ENCODE results near the gene NXPH4. TPM values are rescaled to one million over a fixed set of nuclear protein-coding genes. Genes with fewer than 3 reads are reported as not detected.

NXPH4 gene
- total and polyA plus RNA-seq, 4 donors, result 0.31 to 1.2 (median 0.46) TPM

GRCh38 chr12:57173089-57173488 lies 43.5 kb upstream of the NXPH4 start:
- no peaks in the 10 kb centered on the region for H3K27me3 ChIP-seq (ENCODE audit: control insufficient read depth in 1 of 2, insufficient read depth in 2 of 2, low read length in 1 of 2)
- intact Hi-C loops (cut with DNase I), result no loop called here
- no peaks in the 10 kb centered on the region for H3K4me1 ChIP-seq (ENCODE audit: control insufficient read depth in 1 of 2, insufficient read depth in 2 of 2, low read length in 2 of 2)
- DNase-seq (no peak), ATAC-seq (ENCODE audit: low FRiP score) (no peak)
- no peak overlapping the region for H3K4me3 ChIP-seq (ENCODE audit: low read length in 2 of 2)
- 62 to 69% methylated on average over 10 to 11 of the region's 11 CpGs for WGBS, 2 donors
- no peaks in the 10 kb centered on the region for H3K9me3 ChIP-seq (ENCODE audit: control insufficient read depth, low read length)
- H3K36me3 ChIP-seq (ENCODE audit: control insufficient read depth in 1 of 2, insufficient read depth in 2 of 2, low read length in 1 of 2), result peaks cover 2 to 10% of the 10 kb centered on the region in 2 donors
- H3K27ac ChIP-seq (ENCODE audit: low read depth in 1 of 2, low read length in 2 of 2), result no peak overlapping the region

GRCh38 chr12:57173683-57174082 lies 42.9 kb upstream of the NXPH4 start:
- WGBS, 2 donors, result 81 to 82% methylated on average over 14 of the region's 14 CpGs
- no peak overlapping the region for H3K4me3 ChIP-seq (ENCODE audit: low read length in 2 of 2)
- peaks cover 0 to 7% of the 10 kb centered on the region in 2 donors for H3K36me3 ChIP-seq (ENCODE audit: control insufficient read depth in 1 of 2, insufficient read depth in 2 of 2, low read length in 1 of 2)
- DNase-seq (no peak), ATAC-seq (ENCODE audit: low FRiP score) (no peak)
- intact Hi-C loops (cut with DNase I), result loop anchor here in 1 of 2 donors (2.0 kb wide), 2 partner anchors 21 to 49 kb away; no protein-coding TSS in a partner anchor
- no peak overlapping the region for H3K27ac ChIP-seq (ENCODE audit: low read depth in 1 of 2, low read length in 2 of 2)
- H3K4me1 ChIP-seq (ENCODE audit: control insufficient read depth in 1 of 2, insufficient read depth in 2 of 2, low read length in 2 of 2), result no peaks in the 10 kb centered on the region
- H3K27me3 ChIP-seq (ENCODE audit: control insufficient read depth in 1 of 2, insufficient read depth in 2 of 2, low read length in 1 of 2), result no peaks in the 10 kb centered on the region
- no peaks in the 10 kb centered on the region for H3K9me3 ChIP-seq (ENCODE audit: control insufficient read depth, low read length)

DNA sequence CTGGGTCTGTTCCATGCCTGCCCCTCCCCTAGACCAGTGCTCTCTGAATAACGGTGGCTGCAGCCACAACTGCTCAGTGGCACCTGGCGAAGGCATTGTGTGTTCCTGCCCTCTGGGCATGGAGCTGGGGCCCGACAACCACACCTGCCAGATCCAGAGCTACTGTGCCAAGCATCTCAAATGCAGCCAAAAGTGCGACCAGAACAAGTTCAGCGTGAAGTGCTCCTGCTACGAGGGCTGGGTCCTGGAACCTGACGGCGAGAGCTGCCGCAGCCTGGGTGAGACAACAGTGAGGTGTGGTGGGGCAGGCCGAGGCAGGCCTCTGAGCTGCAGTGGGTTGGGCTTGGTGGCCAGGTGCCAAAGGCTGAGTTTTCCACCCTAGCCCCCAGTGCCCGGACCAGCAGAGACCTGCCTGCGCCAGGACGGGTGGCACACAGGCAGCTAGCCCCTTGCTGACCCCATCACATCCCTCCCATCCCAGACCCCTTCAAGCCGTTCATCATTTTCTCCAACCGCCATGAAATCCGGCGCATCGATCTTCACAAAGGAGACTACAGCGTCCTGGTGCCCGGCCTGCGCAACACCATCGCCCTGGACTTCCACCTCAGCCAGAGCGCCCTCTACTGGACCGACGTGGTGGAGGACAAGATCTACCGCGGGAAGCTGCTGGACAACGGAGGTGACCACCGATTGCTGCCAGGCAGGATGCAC lies 41.0 kb upstream of the NXPH4 start:
- DNase-seq (peak; percentile 89 to 96), ATAC-seq (ENCODE audit: low FRiP score) (peak; percentile 75)
- Histone ChIP-seq H3K27ac (ENCODE audit: low read depth in 1 of 2, low read length in 2 of 2) (peak overlapping the region in 1 of 2 donors; percentile 9), H3K36me3 (ENCODE audit: control insufficient read depth in 1 of 2, insufficient read depth in 2 of 2, low read length in 1 of 2) (peaks cover 0 to 11% of the 10 kb centered on the region in 2 donors), H3K9me3 (ENCODE audit: control insufficient read depth, low read length) (no peaks in the 10 kb centered on the region), H3K4me1 (ENCODE audit: control insufficient read depth in 1 of 2, insufficient read depth in 2 of 2, low read length in 2 of 2) (no peaks in the 10 kb centered on the region), H3K27me3 (ENCODE audit: control insufficient read depth in 1 of 2, insufficient read depth in 2 of 2, low read length in 1 of 2) (no peaks in the 10 kb centered on the region), H3K4me3 (ENCODE audit: low read length in 2 of 2) (no peak overlapping the region)
- intact Hi-C loops (cut with DNase I), result loop anchor here (2.0 kb wide), 2 partner anchors 23 to 51 kb away; no protein-coding TSS in a partner anchor
- WGBS, 2 donors, result 22 to 23% methylated on average over 29 of the region's 29 CpGs

GRCh38 chr12:57176139-57176477 lies 40.5 kb upstream of the NXPH4 start:
- Histone ChIP-seq H3K27me3 (ENCODE audit: control insufficient read depth in 1 of 2, insufficient read depth in 2 of 2, low read length in 1 of 2) (no peaks in the 10 kb centered on the region), H3K4me3 (ENCODE audit: low read length in 2 of 2) (no peak overlapping the region), H3K4me1 (ENCODE audit: control insufficient read depth in 1 of 2, insufficient read depth in 2 of 2, low read length in 2 of 2) (no peaks in the 10 kb centered on the region), H3K9me3 (ENCODE audit: control insufficient read depth, low read length) (no peaks in the 10 kb centered on the region), H3K36me3 (ENCODE audit: control insufficient read depth in 1 of 2, insufficient read depth in 2 of 2, low read length in 1 of 2) (peaks cover 0 to 11% of the 10 kb centered on the region in 2 donors), H3K27ac (ENCODE audit: low read depth in 1 of 2, low read length in 2 of 2) (no peak overlapping the region)
- DNase-seq, result no peak
- WGBS, 2 donors, result 89% methylated on average over 9 of the region's 9 CpGs
- ATAC-seq (ENCODE audit: low FRiP score), result no peak
- intact Hi-C loops (cut with DNase I), result loop anchor here in 1 of 2 donors (2.0 kb wide), 1 partner anchor 51 kb away; no protein-coding TSS in a partner anchor

- Histone ChIP-seq H3K9me3 (ENCODE audit: control insufficient read depth, low read length) (no peaks in the 10 kb centered on the region), H3K36me3 (ENCODE audit: control insufficient read depth in 1 of 2, insufficient read depth in 2 of 2, low read length in 1 of 2) (peaks cover 0 to 11% of the 10 kb centered on the region in 2 donors), H3K4me3 (ENCODE audit: low read length in 2 of 2) (no peak overlapping the region), H3K4me1 (ENCODE audit: control insufficient read depth in 1 of 2, insufficient read depth in 2 of 2, low read length in 2 of 2) (no peaks in the 10 kb centered on the region), H3K27me3 (ENCODE audit: control insufficient read depth in 1 of 2, insufficient read depth in 2 of 2, low read length in 1 of 2) (no peaks in the 10 kb centered on the region), H3K27ac (ENCODE audit: low read depth in 1 of 2, low read length in 2 of 2) (no peak overlapping the region)
- DNase-seq, result no peak
- intact Hi-C loops (cut with DNase I), result loop anchor here in 1 of 2 donors (2.0 kb wide), 1 partner anchor 52 kb away; no protein-coding TSS in a partner anchor
- no peak for ATAC-seq (ENCODE audit: low FRiP score)
- WGBS, 2 donors, result 85 to 88% methylated on average over 9 of the region's 9 CpGs
Measured at GRCh38 chr12:57176846-57177245, 39.7 kb upstream of the NXPH4 start.

DNA sequence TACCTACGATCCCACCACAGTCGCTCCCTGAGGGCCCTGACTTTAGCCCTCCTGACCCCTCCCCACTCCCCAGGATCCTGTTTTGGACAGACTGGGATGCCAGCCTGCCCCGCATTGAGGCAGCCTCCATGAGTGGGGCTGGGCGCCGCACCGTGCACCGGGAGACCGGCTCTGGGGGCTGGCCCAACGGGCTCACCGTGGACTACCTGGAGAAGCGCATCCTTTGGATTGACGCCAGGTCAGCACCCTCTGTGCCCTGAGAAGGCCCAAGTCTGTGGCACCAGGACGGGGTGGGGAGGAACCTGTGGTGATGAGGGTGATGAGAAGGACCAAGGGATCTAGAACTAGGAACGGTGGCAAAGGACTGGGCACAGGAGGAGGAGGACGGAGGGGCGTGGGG lies 39.2 kb upstream of the NXPH4 start:
- no peaks in the 10 kb centered on the region for H3K27me3 ChIP-seq (ENCODE audit: control insufficient read depth in 1 of 2, insufficient read depth in 2 of 2, low read length in 1 of 2)
- ATAC-seq (ENCODE audit: low FRiP score) (no peak), DNase-seq (no peak)
- H3K36me3 ChIP-seq (ENCODE audit: control insufficient read depth in 1 of 2, insufficient read depth in 2 of 2, low read length in 1 of 2), result peaks cover 0 to 11% of the 10 kb centered on the region in 2 donors
- 89 to 90% methylated on average over 16 of the region's 16 CpGs for WGBS, 2 donors
- no peak overlapping the region for H3K4me3 ChIP-seq (ENCODE audit: low read length in 2 of 2)
- intact Hi-C loops (cut with DNase I), result loop anchor here in 1 of 2 donors (2.0 kb wide), 1 partner anchor 53 kb away; no protein-coding TSS in a partner anchor
- H3K9me3 ChIP-seq (ENCODE audit: control insufficient read depth, low read length), result no peaks in the 10 kb centered on the region
- no peaks in the 10 kb centered on the region for H3K4me1 ChIP-seq (ENCODE audit: control insufficient read depth in 1 of 2, insufficient read depth in 2 of 2, low read length in 2 of 2)
- H3K27ac ChIP-seq (ENCODE audit: low read depth in 1 of 2, low read length in 2 of 2), result no peak overlapping the region

DNA sequence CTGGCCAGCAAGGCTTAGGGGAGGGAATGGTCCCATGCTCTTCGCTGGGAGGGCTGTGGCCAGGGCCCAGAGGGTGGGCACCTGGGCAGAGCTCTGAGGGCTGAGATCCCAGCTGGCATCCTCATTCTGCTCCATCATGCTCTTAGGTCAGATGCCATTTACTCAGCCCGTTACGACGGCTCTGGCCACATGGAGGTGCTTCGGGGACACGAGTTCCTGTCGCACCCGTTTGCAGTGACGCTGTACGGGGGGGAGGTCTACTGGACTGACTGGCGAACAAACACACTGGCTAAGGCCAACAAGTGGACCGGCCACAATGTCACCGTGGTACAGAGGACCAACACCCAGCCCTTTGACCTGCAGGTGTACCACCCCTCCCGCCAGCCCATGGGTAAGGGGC lies 38.4 kb upstream of the NXPH4 start:
- no peaks in the 10 kb centered on the region for H3K27me3 ChIP-seq (ENCODE audit: control insufficient read depth in 1 of 2, insufficient read depth in 2 of 2, low read length in 1 of 2)
- intact Hi-C loops (cut with DNase I), result no loop called here
- H3K9me3 ChIP-seq (ENCODE audit: control insufficient read depth, low read length), result no peaks in the 10 kb centered on the region
- H3K4me1 ChIP-seq (ENCODE audit: control insufficient read depth in 1 of 2, insufficient read depth in 2 of 2, low read length in 2 of 2), result no peaks in the 10 kb centered on the region
- 83% methylated on average over 14 of the region's 14 CpGs for WGBS, 2 donors
- no peak overlapping the region for H3K4me3 ChIP-seq (ENCODE audit: low read length in 2 of 2)
- ATAC-seq (ENCODE audit: low FRiP score) (no peak), DNase-seq (no peak)
- peaks cover 0 to 11% of the 10 kb centered on the region in 2 donors for H3K36me3 ChIP-seq (ENCODE audit: control insufficient read depth in 1 of 2, insufficient read depth in 2 of 2, low read length in 1 of 2)
- H3K27ac ChIP-seq (ENCODE audit: low read depth in 1 of 2, low read length in 2 of 2), result no peak overlapping the region

DNA sequence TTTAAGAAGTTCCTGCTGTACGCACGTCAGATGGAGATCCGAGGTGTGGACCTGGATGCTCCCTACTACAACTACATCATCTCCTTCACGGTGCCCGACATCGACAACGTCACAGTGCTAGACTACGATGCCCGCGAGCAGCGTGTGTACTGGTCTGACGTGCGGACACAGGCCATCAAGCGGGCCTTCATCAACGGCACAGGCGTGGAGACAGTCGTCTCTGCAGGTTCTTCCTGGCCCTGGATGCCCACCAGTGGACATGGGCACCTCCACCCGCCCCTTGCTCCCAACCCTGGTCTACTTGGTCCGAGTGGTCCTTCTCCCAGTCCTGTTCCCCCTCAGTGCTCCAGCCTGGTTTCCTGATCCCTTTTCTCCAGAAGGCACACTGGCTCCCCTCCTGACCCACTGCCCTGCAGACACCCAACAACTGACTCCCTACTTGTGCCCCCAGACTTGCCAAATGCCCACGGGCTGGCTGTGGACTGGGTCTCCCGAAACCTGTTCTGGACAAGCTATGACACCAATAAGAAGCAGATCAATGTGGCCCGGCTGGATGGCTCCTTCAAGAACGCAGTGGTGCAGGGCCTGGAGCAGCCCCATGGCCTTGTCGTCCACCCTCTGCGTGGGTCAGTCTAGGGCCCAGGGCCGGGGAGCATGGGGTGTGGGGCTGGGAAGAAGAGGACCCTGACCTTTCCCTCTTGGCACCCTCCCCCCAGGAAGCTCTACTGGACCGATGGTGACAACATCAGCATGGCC lies 37.1 kb upstream of the NXPH4 start:
- Histone ChIP-seq H3K4me3 (ENCODE audit: low read length in 2 of 2) (no peak overlapping the region), H3K4me1 (ENCODE audit: control insufficient read depth in 1 of 2, insufficient read depth in 2 of 2, low read length in 2 of 2) (no peaks in the 10 kb centered on the region), H3K27ac (ENCODE audit: low read depth in 1 of 2, low read length in 2 of 2) (no peak overlapping the region), H3K36me3 (ENCODE audit: control insufficient read depth in 1 of 2, insufficient read depth in 2 of 2, low read length in 1 of 2) (peaks cover 0 to 17% of the 10 kb centered on the region in 2 donors), H3K9me3 (ENCODE audit: control insufficient read depth, low read length) (no peaks in the 10 kb centered on the region), H3K27me3 (ENCODE audit: control insufficient read depth in 1 of 2, insufficient read depth in 2 of 2, low read length in 1 of 2) (no peaks in the 10 kb centered on the region)
- WGBS, 2 donors, result 86 to 89% methylated on average over 27 of the region's 27 CpGs
- intact Hi-C loops (cut with DNase I), result loop anchor here (5.0 kb wide), 2 partner anchors 107 to 112 kb away; no protein-coding TSS in a partner anchor
- ATAC-seq (ENCODE audit: low FRiP score) (no peak), DNase-seq (no peak)

All from aorta (tissue), 5 donors.